SK-N-DZ (cell line): Measurements from ENCODE around the gene STRC.
"Not testable (repeated sequence)": the region's sequence is repeated elsewhere in the genome, so short reads cannot be mapped to it uniquely, and the experiment has no call there.

ENCODE experiments used
- DNase-seq: peaks from one replicate; pipeline ENCODE4 v3.0.0-alpha.2; 2015; ENCODE audit warnings: low spot score
- small RNA-seq, 2 experiments: library from RNA; depleted of rRNA; stranded (forward); fragments of <200 nt; gene quantifications; one replicate each; pipeline ENCODE3, GENCODE V24; 2014

Gene STRC

DNA sequence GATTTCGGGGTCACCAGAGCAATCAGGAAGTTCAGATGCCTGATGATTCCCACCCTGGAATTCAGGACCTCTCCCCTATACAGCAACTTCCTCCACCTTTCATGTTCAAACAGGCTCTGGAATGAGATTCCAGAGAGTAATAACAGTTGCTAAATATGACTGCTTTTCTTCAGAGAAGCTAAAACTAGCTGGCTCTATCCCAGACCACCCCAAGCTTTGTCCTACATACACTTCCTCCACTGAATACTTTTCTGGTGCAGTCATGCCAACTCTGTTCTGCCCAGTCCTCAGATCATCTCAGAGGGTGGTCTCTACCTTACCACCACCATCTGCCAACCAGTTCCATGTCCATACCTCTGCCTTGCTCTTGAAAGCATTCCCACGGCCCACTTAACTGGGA, 52.0 kb downstream of the STRC start:
- DNase-seq = not testable (repeated sequence)

- not testable (repeated sequence) for DNase-seq
Measured at GRCh38 chr15:43563793-43564192, 54.8 kb downstream of the STRC start.

- not testable (repeated sequence) for DNase-seq
Measured at GRCh38 chr15:43562753-43563152, 55.8 kb downstream of the STRC start.

GRCh38 chr15:43552986-43553385, 65.6 kb downstream of the STRC start:
- no peak for DNase-seq

DNA sequence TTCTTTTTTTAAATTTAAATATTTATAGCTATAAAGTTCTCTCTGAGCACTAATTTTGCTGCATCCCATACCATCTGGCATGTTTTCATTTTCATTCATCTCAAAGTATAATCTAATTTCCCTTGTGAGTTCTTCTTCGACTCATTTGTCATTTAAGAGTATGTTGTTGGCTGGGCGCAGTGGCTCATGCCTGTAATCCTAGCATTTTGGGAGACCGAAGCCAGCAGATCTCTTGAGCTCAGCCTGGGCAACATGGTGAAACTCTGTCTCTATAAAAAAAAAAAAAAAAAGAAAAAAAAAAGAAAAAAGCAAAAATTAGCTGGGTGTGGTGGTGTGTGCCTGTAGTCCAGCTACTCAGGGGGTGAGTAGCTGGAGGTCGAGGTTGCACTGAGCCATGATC, 66.3 kb downstream of the STRC start:
- DNase-seq = no peak

DNA sequence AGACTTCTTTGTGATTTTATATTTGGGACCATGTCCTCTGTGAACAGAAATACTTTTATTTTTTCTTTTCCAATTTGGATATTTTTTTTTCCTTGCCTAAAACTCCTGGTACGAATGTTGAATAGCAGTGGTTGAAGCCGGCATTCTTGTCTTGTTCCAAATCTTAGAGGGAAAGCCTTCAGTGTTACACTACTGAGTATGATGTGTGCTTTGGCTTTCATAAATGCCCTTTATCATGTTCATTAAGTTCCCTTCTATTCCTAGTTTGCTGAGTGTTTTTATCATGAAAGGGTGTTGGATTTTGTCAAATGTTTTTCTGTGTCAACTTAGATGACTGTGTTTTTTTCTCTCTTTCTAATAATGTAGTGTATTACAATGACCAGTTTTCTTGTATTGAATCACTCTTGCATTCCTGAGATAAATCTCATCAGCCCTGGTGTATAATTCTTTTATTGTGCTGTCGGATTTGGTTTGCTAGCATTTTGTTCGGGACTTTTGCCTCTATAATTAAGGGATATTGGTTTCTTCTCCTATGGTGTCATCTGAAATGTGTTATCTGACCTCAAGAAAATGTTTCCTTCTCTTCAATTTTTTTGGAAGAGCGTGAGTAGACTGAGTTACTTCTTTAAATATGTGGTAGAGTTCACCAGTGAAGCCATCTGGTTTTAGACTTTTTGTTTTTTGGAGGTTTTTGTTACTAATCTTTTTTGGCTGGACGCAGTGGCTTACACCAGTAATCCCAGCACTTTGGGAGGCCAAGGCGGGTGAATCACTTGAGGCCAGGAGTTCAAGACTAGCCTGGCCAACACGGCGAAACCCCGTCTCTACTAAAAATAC, 67.9 kb downstream of the STRC start:
- no peak for DNase-seq

Small RNA genes within 50 kb of the gene (small RNA-seq; reads per million reads assigned to genes)
- gene PDIA3P2 (0 reads per million in 2 experiments), gene RNU6-554P (0 reads per million in 2 experiments), gene RNU6-610P (0 reads per million in 2 experiments)
